GM18909 (cell line): ENCODE measurements around the gene LIN54.
A peak's percentile ranks its signal among the peaks of the same experiment; 100 is the strongest.
"Not testable (repeated sequence)": the region's sequence is repeated elsewhere in the genome, so short reads cannot be mapped to it uniquely, and the experiment has no call there.

Experiments used
- ATAC-seq: cut with Tn5 transposase; IDR thresholded peaks from one replicate; pipeline ENCODE4 v1.9.1; 2021; ENCODE audit warnings: mild to moderate bottlenecking; ENCODE audit not compliant: unreplicated experiment, poor library complexity

The LIN54 gene

GRCh38 chr4:83012687-83013419 lies 2.2 kb upstream of the LIN54 start:
- peak; percentile 87 for ATAC-seq

GRCh38 chr4:83012200-83012686 lies 1.6 kb upstream of the LIN54 start:
- ATAC-seq = peak; percentile 21

GRCh38 chr4:83011689-83012199 lies 1.1 kb upstream of the LIN54 start:
- ATAC-seq = no peak

GRCh38 chr4:83010111-83010521 lies 507 bp downstream of the LIN54 start:
- ATAC-seq = no peak

- no peak for ATAC-seq
Observed at GRCh38 chr4:83009529-83009928, 1.1 kb downstream of the LIN54 start.

GRCh38 chr4:83003044-83003791 lies 7.4 kb downstream of the LIN54 start:
- ATAC-seq = not testable (repeated sequence)

- no peak for ATAC-seq
Observed at GRCh38 chr4:83002329-83002728, 8.3 kb downstream of the LIN54 start.

- ATAC-seq = no peak
Observed at GRCh38 chr4:82998898-82999297, 11.7 kb downstream of the LIN54 start.

GRCh38 chr4:82994834-82995233 lies 15.8 kb downstream of the LIN54 start:
- no peak for ATAC-seq

- ATAC-seq = peak; percentile 93
Observed at GRCh38 chr4:82989575-82990429, 20.8 kb downstream of the LIN54 start.

- ATAC-seq = no peak
Observed at GRCh38 chr4:82988323-82988832, 22.2 kb downstream of the LIN54 start.

- not testable (repeated sequence) for ATAC-seq
Observed at GRCh38 chr4:82987519-82987918, 23.1 kb downstream of the LIN54 start.

- no peak for ATAC-seq
Observed at GRCh38 chr4:82984459-82984858, 26.2 kb downstream of the LIN54 start.

GRCh38 chr4:82983444-82983843 lies 27.2 kb downstream of the LIN54 start:
- no peak for ATAC-seq

GRCh38 chr4:82981138-82981537 lies 29.5 kb downstream of the LIN54 start:
- ATAC-seq = no peak

- no peak for ATAC-seq
Observed at GRCh38 chr4:82975792-82976191, 34.8 kb downstream of the LIN54 start.

GRCh38 chr4:82969414-82969813 lies 41.2 kb downstream of the LIN54 start:
- no peak for ATAC-seq

- no peak for ATAC-seq
Observed at GRCh38 chr4:82968972-82969371, 41.7 kb downstream of the LIN54 start.

GRCh38 chr4:82965763-82966162 lies 44.9 kb downstream of the LIN54 start:
- no peak for ATAC-seq

- ATAC-seq = no peak
Observed at GRCh38 chr4:82957045-82957444, 53.6 kb downstream of the LIN54 start.
